Endodermal cell (in vitro differentiated cells): ENCODE results near the gene FGFBP1. TPM values are rescaled to one million over a fixed set of nuclear protein-coding genes. Genes with fewer than 3 reads are reported as not detected.

ENCODE experiments used
- DNase-seq: peaks from one replicate; pipeline ENCODE4 v3.0.0-alpha.2; 2017
- H3K27ac ChIP-seq: 2 replicates; pipeline ENCODE4 v1.5.1; 2013; ENCODE audit warnings: mild to moderate bottlenecking, low read depth, low read length, moderate library complexity
- H3K27me3 ChIP-seq: 2 replicates; pipeline ENCODE4 v1.6.1; 2013; ENCODE audit warnings: mild to moderate bottlenecking, low read length, moderate library complexity; ENCODE audit not compliant: insufficient read depth, control insufficient read depth, poor library complexity, severe bottlenecking
- H3K36me3 ChIP-seq: 2 replicates; pipeline ENCODE4 v1.7.0; 2013; ENCODE audit warnings: mild to moderate bottlenecking, low read length, moderate library complexity; ENCODE audit not compliant: control insufficient read depth, insufficient read depth
- H3K4me1 ChIP-seq: one replicate; pipeline ENCODE4 v1.7.0; 2013; ENCODE audit warnings: low read length; ENCODE audit not compliant: control insufficient read depth, insufficient read depth
- H3K4me3 ChIP-seq: 2 replicates; pipeline ENCODE4 v1.5.1; 2013; ENCODE audit warnings: mild to moderate bottlenecking, low read length, moderate library complexity
- H3K9ac ChIP-seq: 2 replicates; pipeline ENCODE4 v1.6.1; 2013; ENCODE audit warnings: mild to moderate bottlenecking, low read length, moderate library complexity; ENCODE audit not compliant: poor library complexity, severe bottlenecking; ENCODE audit errors: extremely low read depth
- H3K9me3 ChIP-seq: 2 replicates; pipeline ENCODE4 v1.6.1; 2013; ENCODE audit warnings: mild to moderate bottlenecking, low read length, moderate library complexity; ENCODE audit not compliant: control insufficient read depth
- H3K27ac Mint-ChIP-seq: 2 replicates; pipeline ENCODE4 v1.8.0; 2020; ENCODE audit warnings: mixed read lengths
- H3K27me3 Mint-ChIP-seq: 2 replicates; pipeline ENCODE4 v1.8.0; 2021; ENCODE audit warnings: mild to moderate bottlenecking, mixed read lengths; ENCODE audit not compliant: insufficient read depth
- H3K36me3 Mint-ChIP-seq: 2 replicates; pipeline ENCODE4 v1.8.0; 2020; ENCODE audit warnings: low read depth, mixed read lengths
- H3K4me1 Mint-ChIP-seq: 2 replicates; pipeline ENCODE4 v1.8.0; 2020; ENCODE audit warnings: mixed read lengths
- H3K4me3 Mint-ChIP-seq: 2 replicates; pipeline ENCODE4 v1.8.0; 2020; ENCODE audit warnings: mild to moderate bottlenecking, moderate library complexity, mixed read lengths
- H3K9me3 Mint-ChIP-seq: 2 replicates; pipeline ENCODE4 v1.8.0; 2020; ENCODE audit warnings: mild to moderate bottlenecking, mixed read lengths
- CTCF ChIP-seq: fragments of 200-600 bp; sonication (generic); conservative IDR thresholded peaks from 2 replicates; pipeline ENCODE4 v1.5.0; 2021; ENCODE audit warnings: antibody characterized with exemption, mild to moderate bottlenecking
- WGBS, 2 experiments: methylation state at CpG; one replicate each; pipeline versions ENCODE4 v1.1.5 to v1.1.7; 2013; ENCODE audit warnings: missing lambda C conversion rate in 2 of 2, mixed read lengths in 1 of 2; ENCODE audit not compliant: insufficient coverage in 1 of 2, insufficient read length in 1 of 2; 5-methylcytosine and 5-hydroxymethylcytosine counted together
- total RNA-seq, 2 donors: library from RNA; stranded (reverse); fragmentation: NEBNext Ultra II Directional in 1 of 2; extraction: Animal tissue kit (Norgen Biotek cat#: 25700) in 1 of 2; gene quantifications; 2 replicates in 1 of 2; 3 replicates in 1 of 2; pipeline ENCODE4 v1.2.1, GENCODE V29; 2021

The FGFBP1 gene
- total RNA-seq, 2 donors from 2014 or later = not detected

GRCh38 chr4:15902746-15903145, 35.8 kb downstream of the FGFBP1 start:
- WGBS, 2 experiments = 63 to 96% methylated on average over 1 to 2 of the region's 2 CpGs
- Histone ChIP-seq H3K9me3 (peaks cover 5% of the 10 kb centered on the region), H3K27me3 (no peaks in the 10 kb centered on the region), H3K4me3 (no peak overlapping the region), H3K9ac (no peak overlapping the region), H3K4me1 (no peaks in the 10 kb centered on the region), H3K27ac (no peak overlapping the region), H3K36me3 (no peaks in the 10 kb centered on the region)
- TF ChIP-seq CTCF = no peak
- no peak overlapping the region for H3K4me3 Mint-ChIP-seq
- DNase-seq = no peak
- no peak overlapping the region for H3K27ac Mint-ChIP-seq
- H3K4me1 Mint-ChIP-seq = peaks cover 3% of the 10 kb centered on the region
- H3K36me3 Mint-ChIP-seq = peaks cover 6% of the 10 kb centered on the region
- peaks cover 17% of the 10 kb centered on the region for H3K9me3 Mint-ChIP-seq
- peaks cover 14% of the 10 kb centered on the region for H3K27me3 Mint-ChIP-seq

- no peak for TF ChIP-seq CTCF
These were observed 36.5 kb downstream of the FGFBP1 start for GRCh38 chr4:15901998-15902397.

GRCh38 chr4:15901007-15901406, 37.5 kb downstream of the FGFBP1 start:
- no peak overlapping the region for H3K4me3 ChIP-seq
- Mint-ChIP-seq H3K36me3 (peaks cover 6% of the 10 kb centered on the region), H3K4me1 (peaks cover under 1% of the 10 kb centered on the region), H3K27ac (no peak overlapping the region), H3K27me3 (peaks cover 14% of the 10 kb centered on the region), H3K4me3 (no peak overlapping the region), H3K9me3 (peaks cover 16% of the 10 kb centered on the region)
- no peaks in the 10 kb centered on the region for H3K36me3 ChIP-seq
- WGBS, 2 experiments = 90 to 91% methylated on average over 3 of the region's 3 CpGs
- no peaks in the 10 kb centered on the region for H3K27me3 ChIP-seq
- H3K27ac ChIP-seq = no peak overlapping the region
- H3K9ac ChIP-seq = no peak overlapping the region
- H3K9me3 ChIP-seq = peaks cover 5% of the 10 kb centered on the region
- no peak for TF ChIP-seq CTCF
- no peak for DNase-seq
- no peaks in the 10 kb centered on the region for H3K4me1 ChIP-seq

More at GRCh38 chr4:15901998-15902397, 36.5 kb downstream of the FGFBP1 start:
- H3K9me3 Mint-ChIP-seq = peaks cover 17% of the 10 kb centered on the region
- H3K36me3 ChIP-seq = no peaks in the 10 kb centered on the region
- H3K27me3 ChIP-seq = no peaks in the 10 kb centered on the region
- peaks cover 6% of the 10 kb centered on the region for H3K36me3 Mint-ChIP-seq
- H3K4me3 Mint-ChIP-seq = no peak overlapping the region
- no peaks in the 10 kb centered on the region for H3K4me1 ChIP-seq
- peaks cover 5% of the 10 kb centered on the region for H3K9me3 ChIP-seq
- no peak for DNase-seq
- H3K27me3 Mint-ChIP-seq = peaks cover 14% of the 10 kb centered on the region
- no peak overlapping the region for H3K9ac ChIP-seq
- 80 to 86% methylated on average over 1 to 2 of the region's 2 CpGs for WGBS, 2 experiments
- H3K4me1 Mint-ChIP-seq = peaks cover 3% of the 10 kb centered on the region
- H3K27ac ChIP-seq = no peak overlapping the region
- no peak overlapping the region for H3K4me3 ChIP-seq
- no peak overlapping the region for H3K27ac Mint-ChIP-seq
